Testis (tissue), 2 donors: ENCODE measurements around the gene SLC29A3.

Source experiments
- POLR2A ChIP-seq: fragments of 450-650 bp; IDR thresholded peaks from one replicate; pipeline ENCODE4 v1.6.1; 2017; ENCODE audit warnings: antibody characterized with exemption, mild to moderate bottlenecking, moderate library complexity
- TF ChIP-seq, protein P1 (sequence below), 3 experiments: fragments of 450-650 bp in 2 of 3; fragments of 200-600 bp in 1 of 3; sonication (generic) in 1 of 3; IDR thresholded peaks; one replicate each; pipeline ENCODE4 v1.5.1; 2016 to 2019; ENCODE audit warnings: antibody characterized with exemption in 3 of 3, mild to moderate bottlenecking in 2 of 3, moderate library complexity in 1 of 3

- TF ChIP-seq, protein P1, sequence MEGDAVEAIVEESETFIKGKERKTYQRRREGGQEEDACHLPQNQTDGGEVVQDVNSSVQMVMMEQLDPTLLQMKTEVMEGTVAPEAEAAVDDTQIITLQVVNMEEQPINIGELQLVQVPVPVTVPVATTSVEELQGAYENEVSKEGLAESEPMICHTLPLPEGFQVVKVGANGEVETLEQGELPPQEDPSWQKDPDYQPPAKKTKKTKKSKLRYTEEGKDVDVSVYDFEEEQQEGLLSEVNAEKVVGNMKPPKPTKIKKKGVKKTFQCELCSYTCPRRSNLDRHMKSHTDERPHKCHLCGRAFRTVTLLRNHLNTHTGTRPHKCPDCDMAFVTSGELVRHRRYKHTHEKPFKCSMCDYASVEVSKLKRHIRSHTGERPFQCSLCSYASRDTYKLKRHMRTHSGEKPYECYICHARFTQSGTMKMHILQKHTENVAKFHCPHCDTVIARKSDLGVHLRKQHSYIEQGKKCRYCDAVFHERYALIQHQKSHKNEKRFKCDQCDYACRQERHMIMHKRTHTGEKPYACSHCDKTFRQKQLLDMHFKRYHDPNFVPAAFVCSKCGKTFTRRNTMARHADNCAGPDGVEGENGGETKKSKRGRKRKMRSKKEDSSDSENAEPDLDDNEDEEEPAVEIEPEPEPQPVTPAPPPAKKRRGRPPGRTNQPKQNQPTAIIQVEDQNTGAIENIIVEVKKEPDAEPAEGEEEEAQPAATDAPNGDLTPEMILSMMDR (IDR thresholded peaks at IDR 0.05): no peak
- TF ChIP-seq POLR2A: no peak
Observed at GRCh38 chr10:71271662-71272055, 47.4 kb upstream of the SLC29A3 start.
